IMR-90 (cell line): Measurements from ENCODE around the gene UQCRQ. TPM values are rescaled to one million over a fixed set of nuclear protein-coding genes. Genes with fewer than 3 reads are reported as not detected.

Experiments
- ATAC-seq: fragments of 200-7000 bp; cut with Tn5 transposase; 2 replicates; pipeline ENCODE4 v1.9.1; 2020; ENCODE audit warnings: low read depth, mild to moderate bottlenecking, moderate library complexity
- BruUV-seq: library from RNA; stranded (reverse); fragments of 400-500 nt; replicated peaks from 2 replicates; lab custom pipeline; 2021; lab: Mats Ljungman, UMichigan
- CTCF ChIA-PET: fragments of 300-600 bp; formaldehyde crosslinking; extraction: SDS; loops from one replicate; lab custom pipeline; 2021; ENCODE audit warnings: antibody characterized with exemption; lab: Yijun Ruan, JAX
- POLR2A ChIA-PET: fragments of 300-600 bp; sonication (Branson Sonifier 250); formaldehyde crosslinking; loops from one replicate; lab custom pipeline; 2022; ENCODE audit warnings: antibody characterized with exemption; ENCODE audit not compliant: unreplicated experiment; lab: Charles Lee
- DNase-seq: peaks from one replicate; pipeline ENCODE4 v3.0.0; 2013
- H2AFZ ChIP-seq: replicated peaks from 2 replicates; pipeline ENCODE3; 2013; ENCODE audit warnings: low read length, mild to moderate bottlenecking; ENCODE audit not compliant: poor library complexity
- H2AK5ac ChIP-seq: 2 replicates; pipeline ENCODE4 v1.6.1; 2013; ENCODE audit warnings: low read depth, low read length, inconsistent platforms
- H2AK9ac ChIP-seq: replicated peaks from 2 replicates; pipeline ENCODE3; 2013; ENCODE audit warnings: mild to moderate bottlenecking, low read depth, low read length, moderate library complexity; ENCODE audit not compliant: poor library complexity
- H2BK120ac ChIP-seq: 2 replicates; pipeline ENCODE4 v1.6.1; 2013; ENCODE audit warnings: low read depth, low read length, inconsistent platforms
- H2BK15ac ChIP-seq: 3 replicates; pipeline ENCODE4 v1.6.1; 2013; ENCODE audit warnings: low read depth, low read length, inconsistent platforms
- H2BK20ac ChIP-seq: 2 replicates; pipeline ENCODE4 v1.6.1; 2013; ENCODE audit warnings: low read depth, mild to moderate bottlenecking, inconsistent platforms, low read length, moderate library complexity
- H2BK5ac ChIP-seq: 2 replicates; pipeline ENCODE4 v1.6.1; 2013; ENCODE audit warnings: mild to moderate bottlenecking, low read depth, low read length, inconsistent platforms; ENCODE audit not compliant: poor library complexity, severe bottlenecking
- H3K14ac ChIP-seq: replicated peaks from 2 replicates; pipeline ENCODE4 v1.6.1; 2013; ENCODE audit warnings: low read depth, low read length, inconsistent platforms
- H3K18ac ChIP-seq: 2 replicates; pipeline ENCODE4 v1.6.1; 2013; ENCODE audit warnings: low read depth, low read length, control low read depth
- H3K23ac ChIP-seq: 2 replicates; pipeline ENCODE4 v1.6.1; 2013; ENCODE audit warnings: low read depth, low read length, inconsistent platforms
- H3K27ac ChIP-seq: 2 replicates; pipeline ENCODE4 v1.5.1; 2013; ENCODE audit warnings: mild to moderate bottlenecking, control low read depth, low read length; ENCODE audit not compliant: insufficient read depth
- H3K27me3 ChIP-seq: 2 replicates; pipeline ENCODE4 v1.6.1; 2013; ENCODE audit warnings: low read length; ENCODE audit not compliant: control insufficient read depth, insufficient read depth
- H3K36me3 ChIP-seq: 2 replicates; pipeline ENCODE4 v1.6.1; 2013; ENCODE audit warnings: low read length, mixed read lengths; ENCODE audit not compliant: control insufficient read depth, insufficient read depth
- H3K4ac ChIP-seq: 2 replicates; pipeline ENCODE4 v1.6.1; 2013; ENCODE audit warnings: low read depth, low read length, inconsistent platforms
- H3K4me1 ChIP-seq: 2 replicates; pipeline ENCODE4 v1.6.1; 2013; ENCODE audit warnings: low read length, mixed read lengths; ENCODE audit not compliant: control insufficient read depth, insufficient read depth
- H3K4me2 ChIP-seq: 2 replicates; pipeline ENCODE4 v1.6.1; 2013; ENCODE audit warnings: low read depth, mild to moderate bottlenecking, control low read depth, low read length, moderate library complexity
- H3K4me3 ChIP-seq: 2 replicates; pipeline ENCODE4 v1.5.1; 2013; ENCODE audit warnings: low read depth, mild to moderate bottlenecking, control low read depth, low read length, moderate library complexity; ENCODE audit not compliant: insufficient read depth
- H3K56ac ChIP-seq: 2 replicates; pipeline ENCODE4 v1.6.1; 2013; ENCODE audit warnings: low read length, inconsistent platforms; ENCODE audit not compliant: insufficient read depth; ENCODE audit errors: extremely low read depth
- H3K79me1 ChIP-seq, 2 experiments: 2 replicates each; pipeline ENCODE4 v1.6.1; 2013; ENCODE audit warnings: low read length in 2 of 2, inconsistent platforms in 1 of 2, low read depth in 1 of 2
- H3K9ac ChIP-seq: 2 replicates; pipeline ENCODE4 v1.6.1; 2013; ENCODE audit warnings: low read depth, low read length, control low read depth
- H3K9me1 ChIP-seq: 2 replicates; pipeline ENCODE4 v1.6.1; 2013; ENCODE audit warnings: low read length, inconsistent platforms; ENCODE audit not compliant: insufficient read depth
- H3K9me3 ChIP-seq: 2 replicates; pipeline ENCODE4 v1.6.1; 2013; ENCODE audit warnings: low read length; ENCODE audit not compliant: control insufficient read depth, insufficient read depth
- H4K20me1 ChIP-seq: 2 replicates; pipeline ENCODE4 v1.6.1; 2013; ENCODE audit warnings: low read length, inconsistent platforms; ENCODE audit not compliant: insufficient read depth
- H4K5ac ChIP-seq: 2 replicates; pipeline ENCODE4 v1.6.1; 2013; ENCODE audit warnings: mild to moderate bottlenecking, low read depth, low read length, control low read depth
- H4K8ac ChIP-seq, 2 experiments: 2 replicates each; pipeline ENCODE4 v1.6.1; 2013; ENCODE audit warnings: low read depth in 2 of 2, low read length in 2 of 2, control low read depth in 1 of 2, inconsistent platforms in 1 of 2
- H4K91ac ChIP-seq: 2 replicates; pipeline ENCODE4 v1.6.1; 2013; ENCODE audit warnings: low read depth, low read length, inconsistent platforms; ENCODE audit not compliant: insufficient read depth
- BHLHE40 ChIP-seq: fragments of 150-350 bp; IDR thresholded peaks from 2 replicates; pipeline ENCODE4 v1.6.1; 2016; ENCODE audit warnings: mild to moderate bottlenecking, low read depth, low read length
- CEBPB ChIP-seq: IDR thresholded peaks from 2 replicates; pipeline ENCODE4 v1.6.1; 2012; ENCODE audit warnings: low read depth, low read length, improper control_type of control experiment
- CHD1 ChIP-seq: IDR thresholded peaks from 2 replicates; pipeline ENCODE4 v1.6.1; 2012; ENCODE audit warnings: low read depth, low read length, improper control_type of control experiment
- CTCF ChIP-seq: conservative IDR thresholded peaks from 2 replicates; pipeline ENCODE4 v1.5.1; 2012; ENCODE audit warnings: mild to moderate bottlenecking, low read depth, low read length, improper control_type of control experiment
- FOS ChIP-seq: fragments of 150-350 bp; IDR thresholded peaks from 2 replicates; pipeline ENCODE4 v1.6.1; 2016; ENCODE audit warnings: low read depth, low read length
- MAFK ChIP-seq: IDR thresholded peaks from 2 replicates; pipeline ENCODE4 v1.6.1; 2012; ENCODE audit warnings: low read depth, low read length, improper control_type of control experiment
- MAZ ChIP-seq: IDR thresholded peaks from 2 replicates; pipeline ENCODE4 v1.6.1; 2012; ENCODE audit warnings: low read depth, mild to moderate bottlenecking, low read length, improper control_type of control experiment, moderate library complexity, borderline replicate concordance
- MXI1 ChIP-seq: IDR thresholded peaks from 2 replicates; pipeline ENCODE4 v1.6.1; 2012; ENCODE audit warnings: low read depth, mild to moderate bottlenecking, low read length, moderate library complexity, borderline replicate concordance
- NFE2L2 ChIP-seq: fragments of 150-350 bp; IDR thresholded peaks from 2 replicates; pipeline ENCODE4 v1.6.1; 2016; ENCODE audit warnings: low read depth, mild to moderate bottlenecking, low read length
- POLR2A ChIP-seq: IDR thresholded peaks from 2 replicates; pipeline ENCODE4 v1.6.1; 2012; ENCODE audit warnings: mild to moderate bottlenecking, low read depth, low read length
- RAD21 ChIP-seq: IDR thresholded peaks from 2 replicates; pipeline ENCODE4 v1.6.1; 2012; ENCODE audit warnings: low read length, improper control_type of control experiment
- RCOR1 ChIP-seq: IDR thresholded peaks from 2 replicates; pipeline ENCODE4 v1.6.1; 2012; ENCODE audit warnings: mild to moderate bottlenecking, low read length, improper control_type of control experiment; ENCODE audit not compliant: insufficient replicate concordance
- RFX5 ChIP-seq: IDR thresholded peaks from 2 replicates; pipeline ENCODE4 v1.8.0; 2012; ENCODE audit warnings: low read depth, mild to moderate bottlenecking, low read length, moderate library complexity
- SMC3 ChIP-seq: fragments of 150-350 bp; IDR thresholded peaks from 2 replicates; pipeline ENCODE4 v1.6.1; 2016; ENCODE audit warnings: low read depth, mild to moderate bottlenecking, antibody characterized with exemption, low read length, moderate library complexity
- WGBS, 2 experiments: methylation state at CpG; one replicate each; pipeline versions ENCODE4 v1.1.5 to v1.1.7; 2013; ENCODE audit warnings: missing lambda C conversion rate in 2 of 2; ENCODE audit not compliant: insufficient read length in 1 of 2; ENCODE audit errors: extremely low coverage in 2 of 2; 5-methylcytosine and 5-hydroxymethylcytosine counted together
- dilution Hi-C: fragments of 300-500 bp; cut with HindIII; formaldehyde crosslinking; loops from one replicate; pipeline ENCODE4 v1.14.3; 2018; ENCODE audit warnings: low sequenced_read_pairs; ENCODE audit not compliant: unreplicated experiment
- in situ Hi-C: fragments of 300-500 bp; cut with MboI; formaldehyde crosslinking; loops from 3 replicates; pipeline ENCODE4 v1.14.3; 2019; ENCODE audit warnings: low sequenced_read_pairs, inconsistent platforms, mixed read lengths
- intact Hi-C: fragments of 100-400 bp; cut with micrococcal nuclease; formaldehyde crosslinking; loops from 2 replicates; pipeline ENCODE4 v1.10.0; 2022
- polyA plus RNA-seq, 3 experiments: library from polyadenylated mRNA; depleted of rRNA; stranded (reverse); fragments of >200 nt; gene quantifications; 2 replicates each; pipeline ENCODE4 v1.2.3, GENCODE V29; 2012; ENCODE audit warnings: low replicate concordance in 1 of 3
- total RNA-seq: library from RNA; depleted of rRNA; stranded (reverse); fragments of >200 nt; gene quantifications from 2 replicates; pipeline ENCODE4 v1.2.3, GENCODE V29; 2012
- TF ChIP-seq, protein P1 (sequence below): fragments of 150-350 bp; IDR thresholded peaks from 2 replicates; pipeline ENCODE4 v1.6.1; 2017; ENCODE audit warnings: mild to moderate bottlenecking, antibody characterized with exemption, low read length, low read depth
- TF ChIP-seq, protein P2 (sequence below): fragments of 150-350 bp; IDR thresholded peaks from 2 replicates; pipeline ENCODE4 v1.6.1; 2016; ENCODE audit warnings: low read depth, mild to moderate bottlenecking, low read length, moderate library complexity, borderline replicate concordance

The UQCRQ gene
- total and polyA plus RNA-seq, 2 of the 4 experiments (the other 2 are of a cell fraction): 73.7 to 292 TPM

- H3K36me3 ChIP-seq: no peaks in the 10 kb centered on the region
- no peak overlapping the region for H3K4ac ChIP-seq
- no peak overlapping the region for H2AK5ac ChIP-seq
- H3K56ac ChIP-seq: no peak overlapping the region
- no peak overlapping the region for H2BK5ac ChIP-seq
- peaks cover 7% of the 10 kb centered on the region for H3K9me1 ChIP-seq
- no peak overlapping the region for H4K5ac ChIP-seq
- H3K4me2 ChIP-seq: no peak overlapping the region
- WGBS, 2 experiments: no CpG with 5 or more reads among the region's 4 CpGs
- H3K14ac ChIP-seq: no peak overlapping the region
- ATAC-seq (no peak), DNase-seq (peak; percentile 34)
- no peak for TF ChIP-seq MAFK
- no peak for TF ChIP-seq BHLHE40
- TF ChIP-seq, protein P1, sequence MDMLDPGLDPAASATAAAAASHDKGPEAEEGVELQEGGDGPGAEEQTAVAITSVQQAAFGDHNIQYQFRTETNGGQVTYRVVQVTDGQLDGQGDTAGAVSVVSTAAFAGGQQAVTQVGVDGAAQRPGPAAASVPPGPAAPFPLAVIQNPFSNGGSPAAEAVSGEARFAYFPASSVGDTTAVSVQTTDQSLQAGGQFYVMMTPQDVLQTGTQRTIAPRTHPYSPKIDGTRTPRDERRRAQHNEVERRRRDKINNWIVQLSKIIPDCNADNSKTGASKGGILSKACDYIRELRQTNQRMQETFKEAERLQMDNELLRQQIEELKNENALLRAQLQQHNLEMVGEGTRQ: no peak
- TF ChIP-seq MAZ: no peak
- no peak for TF ChIP-seq CHD1
- TF ChIP-seq CTCF: no peak
- no peak for TF ChIP-seq FOS
- TF ChIP-seq CEBPB: no peak
- no peak for TF ChIP-seq NFE2L2
- TF ChIP-seq POLR2A: no peak
- TF ChIP-seq MXI1: no peak
- no peak for TF ChIP-seq RFX5
- TF ChIP-seq, protein P2, sequence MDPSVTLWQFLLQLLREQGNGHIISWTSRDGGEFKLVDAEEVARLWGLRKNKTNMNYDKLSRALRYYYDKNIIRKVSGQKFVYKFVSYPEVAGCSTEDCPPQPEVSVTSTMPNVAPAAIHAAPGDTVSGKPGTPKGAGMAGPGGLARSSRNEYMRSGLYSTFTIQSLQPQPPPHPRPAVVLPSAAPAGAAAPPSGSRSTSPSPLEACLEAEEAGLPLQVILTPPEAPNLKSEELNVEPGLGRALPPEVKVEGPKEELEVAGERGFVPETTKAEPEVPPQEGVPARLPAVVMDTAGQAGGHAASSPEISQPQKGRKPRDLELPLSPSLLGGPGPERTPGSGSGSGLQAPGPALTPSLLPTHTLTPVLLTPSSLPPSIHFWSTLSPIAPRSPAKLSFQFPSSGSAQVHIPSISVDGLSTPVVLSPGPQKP: no peak
- TF ChIP-seq SMC3: no peak
- no peak for TF ChIP-seq RAD21
- no peak for TF ChIP-seq RCOR1
- H3K4me1 ChIP-seq: peaks cover 19% of the 10 kb centered on the region
- H3K23ac ChIP-seq: no peak overlapping the region
- H4K20me1 ChIP-seq: no peaks in the 10 kb centered on the region
- no peak overlapping the region for H4K91ac ChIP-seq
- BruUV-seq: no TSS peak
- no peak overlapping the region for H3K4me3 ChIP-seq
- no peaks in the 10 kb centered on the region for H3K79me1 ChIP-seq
- dilution Hi-C loops (no loop called here), in situ Hi-C loops (no loop called here), intact Hi-C loops (no loop called here)
- POLR2A ChIA-PET: no interaction called here
- no peak overlapping the region for H3K27ac ChIP-seq
- H3K18ac ChIP-seq: no peak overlapping the region
- no peak overlapping the region for H4K8ac ChIP-seq
- no peak overlapping the region for H2BK120ac ChIP-seq
- H3K27me3 ChIP-seq: no peaks in the 10 kb centered on the region
- H2AFZ ChIP-seq: no peak overlapping the region
- no peak overlapping the region for H2BK15ac ChIP-seq
- CTCF ChIA-PET: no interaction called here
- H2AK9ac ChIP-seq: no peak overlapping the region
- no peak overlapping the region for H3K9ac ChIP-seq
- no peaks in the 10 kb centered on the region for H3K9me3 ChIP-seq
- no peak overlapping the region for H2BK20ac ChIP-seq
Measured at GRCh38 chr5:132841305-132841704, 25.1 kb upstream of the UQCRQ start.
